DOHH2 (cell line): ENCODE data around the gene ZSCAN21.

ENCODE experiments used
- CTCF ChIP-seq: fragments of 200-600 bp; sonication (generic); IDR thresholded peaks from one replicate; pipeline ENCODE4 v1.5.1; 2014; ENCODE audit warnings: antibody characterized with exemption, mild to moderate bottlenecking, low read depth, low read length; ENCODE audit not compliant: poor library complexity, severe bottlenecking
- EZH2phosphoT487 ChIP-seq: fragments of 200-600 bp; sonication (generic); IDR thresholded peaks from 2 replicates; pipeline ENCODE4 v1.6.1; 2017; ENCODE audit warnings: borderline replicate concordance, mild to moderate bottlenecking, antibody characterized with exemption, low read length, moderate library complexity, mixed read lengths

- no peak for TF ChIP-seq CTCF
- no peak for TF ChIP-seq EZH2phosphoT487
Measured at GRCh38 chr7:100101016-100101862, 51.7 kb downstream of the ZSCAN21 start, which contains the start of the genes AP4M1 and MCM7.
